Activated B cell treated with CpG ODN at 0.5 μM for 24 hours (primary cell): ENCODE results near the gene FAM174C. TPM values are rescaled to one million over a fixed set of nuclear protein-coding genes. Genes with fewer than 3 reads are reported as not detected.

Source experiments
- ATAC-seq: fragments of 200-7000 bp; cut with Tn5 transposase; one replicate; pipeline ENCODE4 v1.10.0; 2021; ENCODE audit warnings: low read depth, mild to moderate bottlenecking, moderate library complexity
- CTCF ChIA-PET: fragments of 350-600 bp; sonication (Branson Sonifier 250); formaldehyde crosslinking; loops from one replicate; lab custom pipeline; 2021; ENCODE audit warnings: antibody characterized with exemption; lab: Charles Lee
- POLR2A ChIA-PET: fragments of 350-600 bp; sonication (Branson Sonifier 250); formaldehyde crosslinking; loops from one replicate; lab custom pipeline; 2021; ENCODE audit warnings: antibody characterized with exemption; lab: Charles Lee
- DNase-seq: peaks from one replicate; pipeline ENCODE4 v3.0.0; 2022
- H3K27ac Mint-ChIP-seq: one replicate; pipeline ENCODE4 v1.8.0; 2020; ENCODE audit warnings: mixed read lengths
- H3K27me3 Mint-ChIP-seq: one replicate; pipeline ENCODE4 v1.8.0; 2021; ENCODE audit warnings: mixed read lengths
- H3K36me3 Mint-ChIP-seq: one replicate; pipeline ENCODE4 v1.8.0; 2021; ENCODE audit warnings: low read depth, mixed read lengths
- H3K4me1 Mint-ChIP-seq: one replicate; pipeline ENCODE4 v1.8.0; 2021; ENCODE audit warnings: mixed read lengths
- H3K4me3 Mint-ChIP-seq: one replicate; pipeline ENCODE4 v1.8.0; 2020; ENCODE audit warnings: mild to moderate bottlenecking, mixed read lengths
- H3K9me3 Mint-ChIP-seq: one replicate; pipeline ENCODE4 v1.8.0; 2020; ENCODE audit warnings: mixed read lengths
- intact Hi-C: fragments of 100-400 bp; cut with micrococcal nuclease; formaldehyde crosslinking; loops from one replicate; pipeline ENCODE4 v1.15.1; 2024
- total RNA-seq: library from RNA; stranded (reverse); gene quantifications from 2 replicates; pipeline ENCODE4 v1.2.3, GENCODE V29; 2022
- TF ChIP-seq, protein P1 (sequence below): fragments of 200-600 bp; IDR thresholded peaks from one replicate; pipeline ENCODE4 v1.8.0; 2022; ENCODE audit warnings: antibody characterized with exemption, mild to moderate bottlenecking

The FAM174C gene
- total RNA-seq, 1 donor from 2014 or later = 47.9 TPM

DNA sequence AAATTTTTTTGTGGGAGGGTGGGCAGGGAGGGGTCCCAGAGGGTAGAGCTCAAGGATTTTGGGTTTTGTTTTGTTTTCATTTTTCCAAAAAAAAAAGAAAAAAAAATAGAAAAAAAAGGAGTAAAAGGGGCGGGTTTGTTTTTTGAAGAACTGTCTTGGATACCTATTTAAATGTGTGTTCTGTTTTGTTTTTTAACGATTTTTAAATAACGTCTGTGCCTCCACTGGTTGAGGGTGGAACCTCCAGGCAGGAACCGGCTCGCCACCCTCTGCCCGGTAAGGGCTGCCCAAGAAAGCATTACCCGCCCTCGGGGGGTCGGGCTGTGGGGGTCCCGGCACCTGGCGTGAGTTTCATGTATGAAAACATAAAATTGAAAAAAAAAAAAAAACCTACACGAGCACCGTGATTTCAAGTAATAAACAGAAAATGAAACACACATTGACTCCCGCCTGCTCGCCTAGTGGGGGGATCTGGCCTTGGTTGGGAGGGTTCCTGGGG lies 16.6 kb upstream of the FAM174C start:
- TF ChIP-seq, protein P1, sequence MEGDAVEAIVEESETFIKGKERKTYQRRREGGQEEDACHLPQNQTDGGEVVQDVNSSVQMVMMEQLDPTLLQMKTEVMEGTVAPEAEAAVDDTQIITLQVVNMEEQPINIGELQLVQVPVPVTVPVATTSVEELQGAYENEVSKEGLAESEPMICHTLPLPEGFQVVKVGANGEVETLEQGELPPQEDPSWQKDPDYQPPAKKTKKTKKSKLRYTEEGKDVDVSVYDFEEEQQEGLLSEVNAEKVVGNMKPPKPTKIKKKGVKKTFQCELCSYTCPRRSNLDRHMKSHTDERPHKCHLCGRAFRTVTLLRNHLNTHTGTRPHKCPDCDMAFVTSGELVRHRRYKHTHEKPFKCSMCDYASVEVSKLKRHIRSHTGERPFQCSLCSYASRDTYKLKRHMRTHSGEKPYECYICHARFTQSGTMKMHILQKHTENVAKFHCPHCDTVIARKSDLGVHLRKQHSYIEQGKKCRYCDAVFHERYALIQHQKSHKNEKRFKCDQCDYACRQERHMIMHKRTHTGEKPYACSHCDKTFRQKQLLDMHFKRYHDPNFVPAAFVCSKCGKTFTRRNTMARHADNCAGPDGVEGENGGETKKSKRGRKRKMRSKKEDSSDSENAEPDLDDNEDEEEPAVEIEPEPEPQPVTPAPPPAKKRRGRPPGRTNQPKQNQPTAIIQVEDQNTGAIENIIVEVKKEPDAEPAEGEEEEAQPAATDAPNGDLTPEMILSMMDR = no peak
- intact Hi-C loops = no loop called here
- ATAC-seq = no peak
- CTCF ChIA-PET = interaction anchor here (1.0 kb wide), 1 partner anchor 15 kb away, joined by 7 read pairs; no protein-coding TSS in a partner anchor
- no peaks in the 10 kb centered on the region for H3K9me3 Mint-ChIP-seq
- peak overlapping the region; percentile 98 for H3K27ac Mint-ChIP-seq
- H3K4me3 Mint-ChIP-seq = peak overlapping the region; percentile 91
- POLR2A ChIA-PET = interaction anchor here (0.5 to 11.5 kb wide), 12 partner anchors 7 to 191 kb away, joined by 3 to 824 read pairs (median 5); partner anchors contain the start of genes ATP5F1D, CBARP, CIRBP and FAM174C
- peaks cover 78% of the 10 kb centered on the region for H3K4me1 Mint-ChIP-seq
- H3K36me3 Mint-ChIP-seq = peaks cover 33% of the 10 kb centered on the region
- DNase-seq = no peak
- no peaks in the 10 kb centered on the region for H3K27me3 Mint-ChIP-seq

GRCh38 chr19:1259206-1259875 lies 16.0 kb upstream of the FAM174C start:
- TF ChIP-seq, protein P1 = no peak
- Mint-ChIP-seq H3K36me3 (peaks cover 33% of the 10 kb centered on the region), H3K9me3 (no peaks in the 10 kb centered on the region), H3K4me1 (peaks cover 82% of the 10 kb centered on the region), H3K27me3 (no peaks in the 10 kb centered on the region), H3K27ac (peak overlapping the region; percentile 98), H3K4me3 (peak overlapping the region; percentile 91)
- ATAC-seq = peak; percentile 28
- POLR2A ChIA-PET = interaction anchor here (0.5 to 11.5 kb wide), 13 partner anchors 7 to 1400 kb away, joined by 3 to 824 read pairs (median 4); partner anchors contain the start of genes ATP5F1D, CBARP, CIRBP and FAM174C
- peak; percentile 75 for DNase-seq
- CTCF ChIA-PET = interaction anchor here (1.0 kb wide), 1 partner anchor 15 kb away, joined by 7 read pairs; no protein-coding TSS in a partner anchor
- intact Hi-C loops = no loop called here

- H3K27me3 Mint-ChIP-seq = no peaks in the 10 kb centered on the region
- CTCF ChIA-PET = interaction anchor here (9.8 kb wide), 1 partner anchor 17 kb away, joined by 540 read pairs; the partner anchor contains the start of gene ATP5F1D
- H3K36me3 Mint-ChIP-seq = peaks cover 26% of the 10 kb centered on the region
- POLR2A ChIA-PET = interaction anchor here (0.6 to 11.5 kb wide), 11 partner anchors 8 to 1400 kb away, joined by 4 to 824 read pairs (median 4); partner anchors contain the start of genes ATP5F1D, CBARP, CIRBP and CNN2
- H3K9me3 Mint-ChIP-seq = no peaks in the 10 kb centered on the region
- intact Hi-C loops = loop anchor here (1.0 to 5.0 kb wide), 2 partner anchors 11 to 353 kb away; no protein-coding TSS in a partner anchor
- TF ChIP-seq, protein P1 = no peak
- DNase-seq = peak; percentile 71
- peaks cover 82% of the 10 kb centered on the region for H3K4me1 Mint-ChIP-seq
- H3K4me3 Mint-ChIP-seq = peak overlapping the region; percentile 91
- peak overlapping the region; percentile 98 for H3K27ac Mint-ChIP-seq
- ATAC-seq = peak; percentile 6
Measured at GRCh38 chr19:1259876-1260748, 15.2 kb upstream of the FAM174C start.

GRCh38 chr19:1260749-1261537 lies 14.4 kb upstream of the FAM174C start:
- ChIA-PET POLR2A (interaction anchor here (0.6 to 11.5 kb wide), 9 partner anchors 8 to 234 kb away, joined by 4 to 824 read pairs (median 6); partner anchors contain the start of genes ABCA7, ATP5F1D, CBARP and CIRBP), CTCF (interaction anchor here (3.6 to 9.8 kb wide), 2 partner anchors 8 to 18 kb away, joined by 11 to 540 read pairs; partner anchors contain the start of gene ATP5F1D)
- H3K27ac Mint-ChIP-seq = peak overlapping the region; percentile 98
- no peaks in the 10 kb centered on the region for H3K9me3 Mint-ChIP-seq
- intact Hi-C loops = loop anchor here (1.0 to 5.0 kb wide), 4 partner anchors 8 to 354 kb away; partner anchors contain the start of gene CIRBP
- H3K27me3 Mint-ChIP-seq = no peaks in the 10 kb centered on the region
- peak; percentile 95 for DNase-seq
- H3K4me3 Mint-ChIP-seq = peak overlapping the region; percentile 91
- TF ChIP-seq, protein P1 = no peak
- ATAC-seq = peak; percentile 63
- peaks cover 18% of the 10 kb centered on the region for H3K36me3 Mint-ChIP-seq
- peaks cover 82% of the 10 kb centered on the region for H3K4me1 Mint-ChIP-seq
